Stromal cell of bone marrow (primary cell): ENCODE results near the gene RFWD3.

Experiments
- DNase-seq: peaks from one replicate; pipeline ENCODE4 v3.0.0-alpha.2; 2012; ENCODE audit warnings: low read depth

The RFWD3 gene

DNA sequence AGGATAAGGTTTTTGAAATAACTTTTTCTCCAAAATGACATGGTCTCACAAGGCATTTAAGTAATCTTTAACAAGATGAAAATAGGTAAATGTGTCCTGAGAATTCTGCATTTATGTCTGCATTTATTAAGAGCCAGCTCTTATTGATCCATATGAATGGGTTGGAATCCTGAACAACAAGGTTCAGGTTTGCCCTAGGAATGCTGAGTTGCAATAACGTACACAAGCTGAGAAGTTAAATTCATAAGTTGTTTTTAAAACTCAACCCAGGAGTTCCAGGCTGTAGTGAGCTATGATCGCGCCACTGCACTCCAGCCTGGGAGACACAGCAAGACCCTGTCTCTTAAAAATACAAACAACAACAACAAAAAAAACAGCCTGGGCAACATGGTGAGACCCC lies 87.8 kb downstream of the RFWD3 start:
- no peak for DNase-seq

DNA sequence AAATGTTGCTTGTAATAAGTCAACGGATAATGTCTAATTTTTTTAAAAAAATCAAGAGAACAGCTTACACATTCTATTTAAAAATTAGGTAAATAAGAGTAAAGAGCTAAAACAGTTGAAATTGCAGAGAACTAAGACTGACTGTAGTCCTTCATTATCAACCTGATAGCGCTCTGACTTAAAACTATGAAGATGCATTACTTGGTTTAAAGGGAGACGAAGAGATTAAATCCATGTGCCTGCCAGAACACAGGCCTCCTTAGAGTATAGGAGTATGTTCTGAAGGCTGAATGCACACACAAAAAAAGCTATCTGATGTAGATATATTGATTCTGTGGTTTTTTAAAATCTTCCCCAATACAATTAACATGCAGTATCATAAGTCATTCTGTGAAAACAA lies 88.2 kb downstream of the RFWD3 start:
- DNase-seq: no peak

DNA sequence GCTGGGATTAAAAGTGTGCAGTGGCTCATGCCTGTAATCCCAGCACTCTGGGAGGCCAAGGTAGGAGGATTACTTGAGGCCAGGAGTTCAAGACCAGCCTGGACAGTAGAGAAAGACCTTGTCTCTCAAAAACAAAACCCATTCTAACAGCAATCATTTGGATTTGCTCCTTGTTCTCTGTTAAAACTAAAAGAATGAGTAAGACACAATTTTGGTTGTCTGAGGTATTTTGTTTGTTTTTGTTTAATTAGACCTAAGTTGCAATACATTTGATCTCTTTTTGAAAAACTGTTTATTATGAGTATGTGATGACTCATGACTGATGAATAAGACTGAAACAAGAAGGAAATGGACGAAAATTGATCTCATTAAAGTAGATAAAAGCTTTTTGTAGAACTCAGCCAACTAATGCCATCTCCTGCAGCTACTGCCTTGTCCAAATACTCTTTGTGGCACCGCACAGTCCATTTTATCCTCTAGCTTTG lies 88.8 kb downstream of the RFWD3 start:
- DNase-seq: peak; percentile 14

DNA sequence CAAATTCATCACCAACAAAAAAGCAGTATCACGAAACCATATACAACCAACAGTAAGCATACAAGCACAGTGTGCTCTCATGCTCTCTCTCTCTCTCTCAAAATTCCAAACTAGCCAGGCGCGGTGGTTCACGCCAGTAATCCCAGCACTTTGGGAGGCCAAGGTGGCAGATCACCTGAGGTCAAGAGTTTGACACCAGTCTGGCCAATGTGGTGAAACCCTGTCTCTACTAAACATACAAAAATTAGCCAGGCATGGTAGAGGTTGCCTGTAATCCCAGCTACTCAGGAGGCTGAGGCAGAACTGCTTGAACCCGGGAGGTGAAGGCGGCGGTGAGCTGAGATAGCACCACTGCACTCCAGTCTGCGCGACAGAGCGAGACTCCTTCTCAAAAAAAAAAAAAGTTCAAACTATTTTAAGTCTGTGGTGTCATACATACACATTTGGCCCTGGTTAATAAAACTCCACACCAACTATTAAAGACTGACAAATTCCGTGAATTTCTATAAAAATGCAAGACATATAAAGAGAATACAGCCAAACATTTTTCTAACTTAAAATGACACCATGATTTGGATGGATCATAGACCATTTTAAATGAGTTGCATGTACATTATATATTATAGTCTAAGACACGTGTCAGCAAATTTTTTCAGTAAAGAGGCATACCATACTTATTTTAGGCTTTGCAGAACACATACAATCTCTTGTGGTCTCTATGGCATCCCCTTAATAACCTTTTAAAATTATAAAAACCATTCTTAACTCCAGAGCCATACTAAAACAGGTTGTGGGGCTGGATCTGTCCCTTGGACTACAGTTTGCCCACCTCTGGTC lies 90.7 kb downstream of the RFWD3 start:
- no peak for DNase-seq

DNA sequence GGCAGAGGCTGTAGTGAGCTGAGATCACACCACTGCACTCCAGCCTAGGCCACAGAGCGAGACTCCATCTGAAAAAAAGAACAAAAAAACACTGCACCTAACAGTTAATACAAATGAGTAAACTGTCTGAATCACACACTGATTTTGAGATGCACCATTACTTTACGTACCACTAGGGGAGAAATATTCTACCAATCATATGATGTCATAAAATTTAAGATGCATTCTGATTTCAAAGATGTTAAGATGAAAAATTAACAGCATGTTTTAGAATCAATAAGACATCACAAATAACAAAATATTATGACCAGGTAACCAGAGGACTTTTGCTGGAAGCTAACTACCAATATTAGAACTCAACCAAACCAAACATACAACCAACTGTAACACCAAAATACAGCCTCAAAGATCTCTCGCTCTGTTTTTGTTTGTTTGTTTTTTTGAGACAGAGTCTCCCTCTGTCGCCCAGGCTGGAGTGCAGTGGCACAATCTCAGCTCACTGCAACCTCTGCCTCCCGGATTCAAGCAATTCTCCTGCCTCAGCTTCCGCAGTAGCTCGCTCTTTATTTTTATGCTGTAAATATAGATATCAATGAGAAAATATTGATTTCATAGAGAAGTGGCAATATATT lies 91.4 kb downstream of the RFWD3 start:
- no peak for DNase-seq

DNA sequence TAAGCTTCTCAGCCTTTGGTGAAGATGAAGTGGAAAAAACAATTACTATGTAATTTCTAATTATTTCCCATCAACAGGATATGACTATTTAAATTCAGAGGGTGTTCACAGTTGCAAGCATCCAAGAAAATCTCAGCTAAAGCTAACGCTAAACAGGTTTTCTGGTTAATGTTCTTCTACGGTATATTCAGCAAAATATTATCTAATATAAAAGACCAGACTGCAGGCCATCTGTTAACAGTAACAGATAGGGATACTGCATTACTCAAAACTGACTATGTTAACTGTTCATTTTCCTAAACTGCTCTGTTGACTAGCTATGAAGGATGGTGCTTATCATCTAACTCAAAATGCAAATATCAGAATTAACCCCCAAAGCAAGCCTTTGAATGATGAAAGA lies 92.5 kb downstream of the RFWD3 start:
- DNase-seq: no peak

DNA sequence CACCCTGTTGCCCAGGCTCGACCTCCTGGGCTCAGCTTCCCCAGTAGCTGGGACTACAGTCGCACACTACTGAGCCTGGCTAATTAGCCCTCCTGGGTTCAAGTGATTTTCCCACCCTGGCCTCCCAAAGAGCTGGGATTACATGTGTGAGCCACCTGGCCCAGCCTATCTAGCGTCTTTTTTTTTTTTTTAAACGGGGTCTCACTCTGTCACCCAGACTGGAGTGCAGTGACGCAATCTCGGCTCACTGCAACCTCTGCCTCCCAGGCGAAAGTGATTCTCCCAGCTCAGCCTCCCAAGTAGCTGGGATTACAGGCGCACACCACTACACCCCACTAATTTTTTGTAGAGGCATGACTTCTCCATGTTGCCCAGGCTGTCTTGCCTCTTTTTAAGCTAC lies 93.1 kb downstream of the RFWD3 start:
- no peak for DNase-seq
